Measurements from ENCODE around the gene BTF3L4.

- TF ChIP-seq, protein P1, sequence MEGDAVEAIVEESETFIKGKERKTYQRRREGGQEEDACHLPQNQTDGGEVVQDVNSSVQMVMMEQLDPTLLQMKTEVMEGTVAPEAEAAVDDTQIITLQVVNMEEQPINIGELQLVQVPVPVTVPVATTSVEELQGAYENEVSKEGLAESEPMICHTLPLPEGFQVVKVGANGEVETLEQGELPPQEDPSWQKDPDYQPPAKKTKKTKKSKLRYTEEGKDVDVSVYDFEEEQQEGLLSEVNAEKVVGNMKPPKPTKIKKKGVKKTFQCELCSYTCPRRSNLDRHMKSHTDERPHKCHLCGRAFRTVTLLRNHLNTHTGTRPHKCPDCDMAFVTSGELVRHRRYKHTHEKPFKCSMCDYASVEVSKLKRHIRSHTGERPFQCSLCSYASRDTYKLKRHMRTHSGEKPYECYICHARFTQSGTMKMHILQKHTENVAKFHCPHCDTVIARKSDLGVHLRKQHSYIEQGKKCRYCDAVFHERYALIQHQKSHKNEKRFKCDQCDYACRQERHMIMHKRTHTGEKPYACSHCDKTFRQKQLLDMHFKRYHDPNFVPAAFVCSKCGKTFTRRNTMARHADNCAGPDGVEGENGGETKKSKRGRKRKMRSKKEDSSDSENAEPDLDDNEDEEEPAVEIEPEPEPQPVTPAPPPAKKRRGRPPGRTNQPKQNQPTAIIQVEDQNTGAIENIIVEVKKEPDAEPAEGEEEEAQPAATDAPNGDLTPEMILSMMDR (IDR thresholded peaks at IDR 0.05) = no peak
- TF ChIP-seq POLR2A (IDR thresholded peaks at IDR 0.05; ENCODE audit: low read length) (no peak), SMC3 (IDR thresholded peaks at IDR 0.05) (no peak), NR3C1 (IDR thresholded peaks at IDR 0.05) (no peak), MAX (IDR thresholded peaks at IDR 0.05) (no peak), HDAC2 (IDR thresholded peaks at IDR 0.05) (no peak), CHD4 (IDR thresholded peaks at IDR 0.05; ENCODE audit: borderline replicate concordance) (no peak), KDM5A (IDR thresholded peaks at IDR 0.05) (no peak), CEBPB (IDR thresholded peaks at IDR 0.05) (no peak), CBX2 (IDR thresholded peaks at IDR 0.05; ENCODE audit: borderline replicate concordance, low read depth) (no peak), RAD21 (conservative IDR thresholded peaks at IDR 0.05 in 1 of 2, IDR thresholded peaks at IDR 0.05 in 1 of 2) (no peak), JUN (IDR thresholded peaks at IDR 0.05) (no peak), EP300 (IDR thresholded peaks at IDR 0.05) (no peak), MYC (IDR thresholded peaks at IDR 0.05; ENCODE audit: borderline replicate concordance, low read length) (no peak)
Measured at GRCh38 chr1:52059888-52060287, 3.8 kb downstream of the BTF3L4 start.
